PFSK-1 (cell line): ENCODE measurements around the gene LRFN3.

Experiments used
- FOXP2 ChIP-seq: optimal IDR thresholded peaks from 2 replicates; pipeline ENCODE3; 2011; ENCODE audit warnings: borderline replicate concordance, control low read depth, inconsistent platforms; ENCODE audit not compliant: insufficient read depth; ENCODE audit errors: extremely low read length, extremely low read depth
- POLR2AphosphoS5 ChIP-seq: IDR thresholded peaks from 2 replicates; pipeline ENCODE4 v1.6.1; 2012; ENCODE audit warnings: low read depth, mild to moderate bottlenecking, control low read depth, low read length, moderate library complexity
- REST ChIP-seq, 2 experiments: IDR thresholded peaks; 2 replicates each; pipeline versions ENCODE4 v1.6.1 to v1.8.0; 2011 to 2012; ENCODE audit warnings: low read depth in 2 of 2, low read length in 2 of 2, control low read depth in 1 of 2, inconsistent platforms in 1 of 2, mild to moderate bottlenecking in 1 of 2, moderate library complexity in 1 of 2; ENCODE audit not compliant: insufficient read depth in 1 of 2
- SIN3A ChIP-seq: IDR thresholded peaks from 2 replicates; pipeline ENCODE4 v1.6.1; 2012; ENCODE audit warnings: mild to moderate bottlenecking, low read length, moderate library complexity, borderline replicate concordance; ENCODE audit not compliant: insufficient read depth
- TAF1 ChIP-seq: IDR thresholded peaks from 2 replicates; pipeline ENCODE4 v1.6.1; 2012; ENCODE audit warnings: low read length, control low read depth, borderline replicate concordance; ENCODE audit not compliant: insufficient read depth

The LRFN3 gene

GRCh38 chr19:35904311-35905068, 31.7 kb upstream of the LRFN3 start:
- no peak for TF ChIP-seq TAF1

GRCh38 chr19:35905178-35905727, 30.9 kb upstream of the LRFN3 start:
- no peak for TF ChIP-seq TAF1
- no peak for TF ChIP-seq REST (IDR thresholded peaks at IDR 0.05; ENCODE audit: insufficient read depth in 1 of 2, low read depth in 2 of 2, low read length in 2 of 2)
- no peak for TF ChIP-seq SIN3A
- TF ChIP-seq POLR2AphosphoS5, result no peak
- no peak for TF ChIP-seq FOXP2

GRCh38 chr19:35907377-35907745, 28.8 kb upstream of the LRFN3 start:
- no peak for TF ChIP-seq REST (IDR thresholded peaks at IDR 0.05; ENCODE audit: insufficient read depth in 1 of 2, low read depth in 2 of 2, low read length in 2 of 2)
- TF ChIP-seq POLR2AphosphoS5, result no peak
- TF ChIP-seq TAF1, result no peak
- no peak for TF ChIP-seq FOXP2
- TF ChIP-seq SIN3A, result no peak

- TF ChIP-seq SIN3A, result no peak
- no peak for TF ChIP-seq POLR2AphosphoS5
- TF ChIP-seq REST (IDR thresholded peaks at IDR 0.05; ENCODE audit: insufficient read depth in 1 of 2, low read depth in 2 of 2, low read length in 2 of 2), result no peak
- no peak for TF ChIP-seq FOXP2
- no peak for TF ChIP-seq TAF1
Measured at GRCh38 chr19:35908010-35908441, 28.1 kb upstream of the LRFN3 start, which contains the start of gene TYROBP. TSS of gene TYROBP (minus strand) at chr19:35908295. CDS start at chr19:35908228, 67 bp downstream.

GRCh38 chr19:35908973-35909683, 27.0 kb upstream of the LRFN3 start:
- TF ChIP-seq TAF1 (no peak), SIN3A (no peak), POLR2AphosphoS5 (no peak), FOXP2 (no peak)

- no peak for TF ChIP-seq SIN3A
Measured at GRCh38 chr19:35909684-35910035, 26.5 kb upstream of the LRFN3 start.
